Stomach (tissue), 9 donors: ENCODE results near the gene WNK1. TPM values are rescaled to one million over a fixed set of nuclear protein-coding genes. Genes with fewer than 3 reads are reported as not detected.

Experiments
- DNase-seq, 2 donors: peaks; one replicate each; pipeline versions ENCODE4 v3.0.0 to v3.0.0-alpha.2; 2013 to 2019
- H3K27ac ChIP-seq, 5 donors: fragments of 200-600 bp in 4 of 5; sonication (generic) in 4 of 5; one replicate each; pipeline ENCODE4 v1.5.1; 2013 to 2019; ENCODE audit warnings: mild to moderate bottlenecking in 1 of 5, moderate library complexity in 1 of 5
- H3K27me3 ChIP-seq, 3 donors: fragments of 200-600 bp; sonication (generic); one replicate each; pipeline ENCODE4 v1.5.1; 2017 to 2019; ENCODE audit warnings: mixed run types in 1 of 3
- H3K36me3 ChIP-seq, 4 donors: fragments of 200-600 bp; sonication (generic); 1 replicate in 3 of 4; 2 replicates in 1 of 4; pipeline ENCODE4 v1.5.1; 2016 to 2019
- H3K4me1 ChIP-seq, 4 donors: fragments of 200-600 bp; sonication (generic); one replicate each; pipeline ENCODE4 v1.5.1; 2016 to 2019
- H3K4me3 ChIP-seq, 4 donors: fragments of 200-600 bp; sonication (generic) in 3 of 4; one replicate each; pipeline ENCODE4 v1.5.1; 2016 to 2019; ENCODE audit warnings: mild to moderate bottlenecking in 1 of 4
- H3K9me3 ChIP-seq, 4 donors: fragments of 200-600 bp; sonication (generic); one replicate each; pipeline ENCODE4 v1.5.1; 2016 to 2019
- EP300 ChIP-seq: sonication (generic); formaldehyde crosslinking; IDR thresholded peaks from one replicate; pipeline ENCODE4 v1.6.1; 2017; ENCODE audit warnings: antibody characterized with exemption
- POLR2A ChIP-seq, 4 donors: fragments of 450-650 bp; IDR thresholded peaks; one replicate each; pipeline ENCODE4 v1.6.1; 2016; ENCODE audit warnings: antibody characterized with exemption in 4 of 4, control low read depth in 2 of 4, mild to moderate bottlenecking in 1 of 4, moderate library complexity in 1 of 4
- POLR2AphosphoS5 ChIP-seq, 3 donors: sonication (generic); formaldehyde crosslinking; IDR thresholded peaks; one replicate each; pipeline ENCODE4 v1.6.1; 2016; ENCODE audit warnings: antibody characterized with exemption in 3 of 3
- WGBS, 5 donors: extraction: QIAGEN DNeasy Blood & Tissue Kit in 3 of 5; methylation state at CpG; one replicate each; pipeline versions ENCODE4 v1.1.5 to v1.1.7; 2013 to 2018; 5-methylcytosine and 5-hydroxymethylcytosine counted together
- intact Hi-C: fragments of 100-400 bp; cut with DNase I; formaldehyde crosslinking; loops from one replicate; pipeline ENCODE4 v1.15.1; 2023; ENCODE audit warnings: low total_unique reads
- polyA plus RNA-seq, 3 donors: library from polyadenylated mRNA; stranded (reverse); fragments of 200-250 nt; gene quantifications; one replicate each; pipeline ENCODE4 v1.2.3, GENCODE V29; 2013
- total RNA-seq, 5 donors: library from RNA; depleted of rRNA; stranded (reverse); fragments of >200 nt; gene quantifications; one replicate each; pipeline versions ENCODE4 v1.1.0 to v1.2.3, GENCODE V29; 2014 to 2016
- TF ChIP-seq, protein P1 (sequence below), 7 experiments: fragments of 450-650 bp in 4 of 7; fragments of 200-600 bp in 3 of 7; sonication (generic) in 3 of 7; IDR thresholded peaks; one replicate each; pipeline ENCODE4 v1.5.1; 2016 to 2019; ENCODE audit warnings: antibody characterized with exemption in 7 of 7, control low read depth in 2 of 7, mild to moderate bottlenecking in 1 of 7
- donor health status: healthy with polysubstance abuse.
- donor health status: Bipolar disorder and iron deficiency.
- donor health status: healthy.

The WNK1 gene
- total and polyA plus RNA-seq, 8 donors = 13.2 to 192 (median 84.5) TPM

- H3K36me3 ChIP-seq = peaks cover 78 to 100% (median 100%) of the 10 kb centered on the region in 4 donors
- 90 to 97% (median 92%) methylated on average over 2 of the region's 2 CpGs for WGBS, 5 donors
- TF ChIP-seq POLR2A (IDR thresholded peaks at IDR 0.05) = no peak
- no peak for TF ChIP-seq EP300
- no peak for TF ChIP-seq POLR2AphosphoS5 (IDR thresholded peaks at IDR 0.05)
- TF ChIP-seq, protein P1, sequence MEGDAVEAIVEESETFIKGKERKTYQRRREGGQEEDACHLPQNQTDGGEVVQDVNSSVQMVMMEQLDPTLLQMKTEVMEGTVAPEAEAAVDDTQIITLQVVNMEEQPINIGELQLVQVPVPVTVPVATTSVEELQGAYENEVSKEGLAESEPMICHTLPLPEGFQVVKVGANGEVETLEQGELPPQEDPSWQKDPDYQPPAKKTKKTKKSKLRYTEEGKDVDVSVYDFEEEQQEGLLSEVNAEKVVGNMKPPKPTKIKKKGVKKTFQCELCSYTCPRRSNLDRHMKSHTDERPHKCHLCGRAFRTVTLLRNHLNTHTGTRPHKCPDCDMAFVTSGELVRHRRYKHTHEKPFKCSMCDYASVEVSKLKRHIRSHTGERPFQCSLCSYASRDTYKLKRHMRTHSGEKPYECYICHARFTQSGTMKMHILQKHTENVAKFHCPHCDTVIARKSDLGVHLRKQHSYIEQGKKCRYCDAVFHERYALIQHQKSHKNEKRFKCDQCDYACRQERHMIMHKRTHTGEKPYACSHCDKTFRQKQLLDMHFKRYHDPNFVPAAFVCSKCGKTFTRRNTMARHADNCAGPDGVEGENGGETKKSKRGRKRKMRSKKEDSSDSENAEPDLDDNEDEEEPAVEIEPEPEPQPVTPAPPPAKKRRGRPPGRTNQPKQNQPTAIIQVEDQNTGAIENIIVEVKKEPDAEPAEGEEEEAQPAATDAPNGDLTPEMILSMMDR (IDR thresholded peaks at IDR 0.05) = no peak
- intact Hi-C loops = no loop called here
- no peaks in the 10 kb centered on the region for H3K27me3 ChIP-seq
- no peak for DNase-seq
- H3K9me3 ChIP-seq = no peaks in the 10 kb centered on the region
- H3K4me3 ChIP-seq = no peak overlapping the region
- no peaks in the 10 kb centered on the region for H3K4me1 ChIP-seq
- H3K27ac ChIP-seq = no peak overlapping the region
Measured at GRCh38 chr12:886206-886605, 133.8 kb downstream of the WNK1 start.

DNA sequence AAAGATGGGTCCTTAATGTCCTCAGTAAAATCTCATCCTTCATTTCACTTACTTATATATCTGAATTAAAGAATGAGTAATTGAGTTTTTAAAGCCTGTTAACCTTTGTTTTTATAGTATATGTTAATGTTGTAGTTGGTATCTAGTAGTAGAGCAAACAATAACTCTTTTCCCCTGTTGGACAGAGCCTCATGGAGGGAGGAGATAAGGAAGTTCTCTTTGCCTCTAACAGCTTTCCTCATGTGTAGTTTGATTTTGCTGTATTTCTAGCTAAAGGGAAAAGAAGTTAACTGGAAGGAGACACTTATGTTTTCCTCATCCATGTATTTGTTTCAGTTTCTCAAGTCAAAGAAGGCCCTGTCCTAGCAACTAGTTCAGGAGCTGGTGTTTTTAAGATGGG lies 141.8 kb downstream of the WNK1 start:
- intact Hi-C loops = no loop called here
- H3K36me3 ChIP-seq = peaks cover 49 to 98% (median 98%) of the 10 kb centered on the region in 4 donors
- TF ChIP-seq, protein P1 (IDR thresholded peaks at IDR 0.05) = no peak
- TF ChIP-seq EP300 (no peak), POLR2AphosphoS5 (IDR thresholded peaks at IDR 0.05) (no peak), POLR2A (IDR thresholded peaks at IDR 0.05) (no peak)
- H3K4me1 ChIP-seq = no peaks in the 10 kb centered on the region
- H3K9me3 ChIP-seq = no peaks in the 10 kb centered on the region
- H3K4me3 ChIP-seq = no peak overlapping the region
- H3K27me3 ChIP-seq = no peaks in the 10 kb centered on the region
- no peak for DNase-seq
- H3K27ac ChIP-seq = no peak overlapping the region

DNA sequence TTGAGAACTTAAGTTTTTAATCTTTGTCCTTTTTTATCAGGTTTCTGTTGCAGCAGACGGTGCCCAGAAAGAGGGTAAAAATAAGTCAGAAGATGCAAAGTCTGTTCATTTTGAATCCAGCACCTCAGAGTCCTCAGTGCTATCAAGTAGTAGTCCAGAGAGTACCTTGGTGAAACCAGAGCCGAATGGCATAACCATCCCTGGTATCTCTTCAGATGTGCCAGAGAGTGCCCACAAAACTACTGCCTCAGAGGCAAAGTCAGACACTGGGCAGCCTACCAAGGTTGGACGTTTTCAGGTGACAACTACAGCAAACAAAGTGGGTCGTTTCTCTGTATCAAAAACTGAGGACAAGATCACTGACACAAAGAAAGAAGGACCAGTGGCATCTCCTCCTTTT lies 143.7 kb downstream of the WNK1 start:
- Histone ChIP-seq H3K9me3 (no peaks in the 10 kb centered on the region), H3K27ac (no peak overlapping the region), H3K4me3 (no peak overlapping the region), H3K27me3 (no peaks in the 10 kb centered on the region), H3K4me1 (no peaks in the 10 kb centered on the region), H3K36me3 (peaks cover 50 to 99% (median 98%) of the 10 kb centered on the region in 4 donors)
- intact Hi-C loops = no loop called here
- TF ChIP-seq EP300 (no peak), POLR2AphosphoS5 (IDR thresholded peaks at IDR 0.05) (no peak), POLR2A (IDR thresholded peaks at IDR 0.05) (no peak)
- TF ChIP-seq, protein P1 (IDR thresholded peaks at IDR 0.05) = no peak
- WGBS, 5 donors = 61 to 73% (median 69%) methylated on average over 4 of the region's 4 CpGs
- DNase-seq = no peak

DNA sequence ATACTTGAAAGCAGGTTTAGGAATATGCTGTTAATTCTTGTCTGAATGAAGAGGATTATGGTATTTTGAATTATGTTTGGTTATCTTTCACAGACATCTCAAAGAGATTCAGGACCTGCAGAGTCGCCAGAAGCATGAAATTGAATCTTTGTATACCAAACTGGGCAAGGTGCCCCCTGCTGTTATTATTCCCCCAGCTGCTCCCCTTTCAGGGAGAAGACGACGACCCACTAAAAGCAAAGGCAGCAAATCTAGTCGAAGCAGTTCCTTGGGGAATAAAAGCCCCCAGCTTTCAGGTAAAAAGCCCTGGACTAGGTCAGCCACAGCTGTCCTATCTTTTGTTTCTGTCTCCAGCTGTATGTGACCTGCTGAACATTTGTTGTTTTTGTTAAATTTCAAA lies 145.0 kb downstream of the WNK1 start:
- DNase-seq = no peak
- intact Hi-C loops = no loop called here
- Histone ChIP-seq H3K27ac (no peak overlapping the region), H3K4me3 (no peak overlapping the region), H3K4me1 (no peaks in the 10 kb centered on the region), H3K36me3 (peaks cover 60 to 100% (median 100%) of the 10 kb centered on the region in 4 donors), H3K27me3 (no peaks in the 10 kb centered on the region), H3K9me3 (no peaks in the 10 kb centered on the region)
- 83 to 92% (median 89%) methylated on average over 4 of the region's 4 CpGs for WGBS, 5 donors
- TF ChIP-seq POLR2A (IDR thresholded peaks at IDR 0.05) (no peak), POLR2AphosphoS5 (IDR thresholded peaks at IDR 0.05) (no peak), EP300 (no peak)
- TF ChIP-seq, protein P1 (IDR thresholded peaks at IDR 0.05) = no peak
